AG04450 (cell line): Measurements from ENCODE around the gene FRRS1. TPM values are rescaled to one million over a fixed set of nuclear protein-coding genes. Genes with fewer than 3 reads are reported as not detected.

Source experiments
- CTCF ChIA-PET: fragments of 300-600, 350-600 bp; formaldehyde crosslinking; extraction: SDS; loops from one replicate; lab custom pipeline; 2022; ENCODE audit warnings: antibody characterized with exemption, inconsistent platforms; lab: Charles Lee
- POLR2A ChIA-PET: fragments of 350-600 bp; formaldehyde crosslinking; extraction: SDS; loops from one replicate; lab custom pipeline; 2021; ENCODE audit warnings: antibody characterized with exemption, inconsistent platforms; lab: Yijun Ruan, JAX
- DNase-seq: peaks from one replicate; pipeline ENCODE4 v3.0.0-alpha.2; 2011; ENCODE audit warnings: low read depth, low spot score
- H3K27ac ChIP-seq: one replicate; pipeline ENCODE4 v1.5.1; 2012; ENCODE audit warnings: low read depth, low read length, control low read depth
- H3K27me3 ChIP-seq: one replicate; pipeline ENCODE4 v1.6.0; 2012; ENCODE audit warnings: low read length; ENCODE audit not compliant: control insufficient read depth, insufficient read depth
- H3K4me3 ChIP-seq: 2 replicates; pipeline ENCODE4 v1.5.1; 2011; ENCODE audit warnings: mild to moderate bottlenecking, low read depth, low read length, control low read depth
- H3K9me3 ChIP-seq: 2 replicates; pipeline ENCODE4 v1.5.1; 2012; ENCODE audit warnings: low read length; ENCODE audit not compliant: control insufficient read depth, insufficient read depth
- polyA minus RNA-seq: library from RNA; depleted of rRNA, polyadenylated mRNA; stranded (reverse); fragments of >200 nt; gene quantifications from 2 replicates; pipeline ENCODE4 v1.2.3, GENCODE V29; 2011; rRNA and poly(A)+ RNA removed
- polyA plus RNA-seq: library from polyadenylated mRNA; depleted of rRNA; stranded (reverse); fragments of >200 nt; gene quantifications from 2 replicates; pipeline ENCODE4 v1.2.3, GENCODE V29; 2011; rRNA removed
- TF ChIP-seq, protein P1 (sequence below): IDR thresholded peaks from 2 replicates; pipeline ENCODE4 v1.5.1; 2011; ENCODE audit warnings: low read depth, low read length, control low read depth, inconsistent platforms

The FRRS1 gene, protein sequence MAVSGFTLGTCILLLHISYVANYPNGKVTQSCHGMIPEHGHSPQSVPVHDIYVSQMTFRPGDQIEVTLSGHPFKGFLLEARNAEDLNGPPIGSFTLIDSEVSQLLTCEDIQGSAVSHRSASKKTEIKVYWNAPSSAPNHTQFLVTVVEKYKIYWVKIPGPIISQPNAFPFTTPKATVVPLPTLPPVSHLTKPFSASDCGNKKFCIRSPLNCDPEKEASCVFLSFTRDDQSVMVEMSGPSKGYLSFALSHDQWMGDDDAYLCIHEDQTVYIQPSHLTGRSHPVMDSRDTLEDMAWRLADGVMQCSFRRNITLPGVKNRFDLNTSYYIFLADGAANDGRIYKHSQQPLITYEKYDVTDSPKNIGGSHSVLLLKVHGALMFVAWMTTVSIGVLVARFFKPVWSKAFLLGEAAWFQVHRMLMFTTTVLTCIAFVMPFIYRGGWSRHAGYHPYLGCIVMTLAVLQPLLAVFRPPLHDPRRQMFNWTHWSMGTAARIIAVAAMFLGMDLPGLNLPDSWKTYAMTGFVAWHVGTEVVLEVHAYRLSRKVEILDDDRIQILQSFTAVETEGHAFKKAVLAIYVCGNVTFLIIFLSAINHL
- polyA plus RNA-seq (7.9 and 9.7 TPM in 2 replicates), polyA minus RNA-seq (15.4 and 24.6 TPM in 2 replicates)

DNA sequence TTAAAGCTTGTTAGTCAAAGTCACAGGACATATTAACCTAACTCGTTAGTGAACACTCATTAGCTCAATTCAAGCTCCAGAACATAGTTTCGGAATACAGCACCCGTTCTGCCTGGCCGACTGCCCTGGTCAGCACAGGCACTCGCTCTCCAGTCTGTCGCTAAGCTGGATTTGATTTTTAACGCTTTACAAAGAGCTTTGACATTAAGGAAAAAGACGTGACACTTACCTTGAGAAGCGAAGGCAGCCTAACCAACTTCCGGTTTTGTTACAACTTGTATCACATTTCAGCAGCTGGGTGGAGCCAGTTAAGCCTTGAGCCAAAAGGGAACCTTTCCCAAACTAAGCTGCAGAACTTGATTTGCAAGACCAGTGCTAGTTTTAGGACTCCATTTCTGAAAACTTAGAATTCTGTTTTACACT, at the start of gene FRRS1:
Gene FRRS1, minus strand, starts transcription at position 258 of the 423 bp plus-strand sequence. CDS start 17,867 bp downstream, outside the sequence.
- Histone ChIP-seq H3K27ac (no peak within 1 kb of the TSS), H3K4me3 (peak within 1 kb of the TSS; percentile 68), H3K9me3 (no peaks in the 10 kb centered on the region), H3K27me3 (no peaks in the 10 kb centered on the region)
- TF ChIP-seq, protein P1, sequence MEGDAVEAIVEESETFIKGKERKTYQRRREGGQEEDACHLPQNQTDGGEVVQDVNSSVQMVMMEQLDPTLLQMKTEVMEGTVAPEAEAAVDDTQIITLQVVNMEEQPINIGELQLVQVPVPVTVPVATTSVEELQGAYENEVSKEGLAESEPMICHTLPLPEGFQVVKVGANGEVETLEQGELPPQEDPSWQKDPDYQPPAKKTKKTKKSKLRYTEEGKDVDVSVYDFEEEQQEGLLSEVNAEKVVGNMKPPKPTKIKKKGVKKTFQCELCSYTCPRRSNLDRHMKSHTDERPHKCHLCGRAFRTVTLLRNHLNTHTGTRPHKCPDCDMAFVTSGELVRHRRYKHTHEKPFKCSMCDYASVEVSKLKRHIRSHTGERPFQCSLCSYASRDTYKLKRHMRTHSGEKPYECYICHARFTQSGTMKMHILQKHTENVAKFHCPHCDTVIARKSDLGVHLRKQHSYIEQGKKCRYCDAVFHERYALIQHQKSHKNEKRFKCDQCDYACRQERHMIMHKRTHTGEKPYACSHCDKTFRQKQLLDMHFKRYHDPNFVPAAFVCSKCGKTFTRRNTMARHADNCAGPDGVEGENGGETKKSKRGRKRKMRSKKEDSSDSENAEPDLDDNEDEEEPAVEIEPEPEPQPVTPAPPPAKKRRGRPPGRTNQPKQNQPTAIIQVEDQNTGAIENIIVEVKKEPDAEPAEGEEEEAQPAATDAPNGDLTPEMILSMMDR: no peak
- ChIA-PET POLR2A (no interaction called here), CTCF (interaction anchor here (0.7 to 0.9 kb wide), 3 partner anchors 25 to 985 kb away, joined by 3 read pairs; no protein-coding TSS in a partner anchor)
- DNase-seq: peak; percentile 15

DNA sequence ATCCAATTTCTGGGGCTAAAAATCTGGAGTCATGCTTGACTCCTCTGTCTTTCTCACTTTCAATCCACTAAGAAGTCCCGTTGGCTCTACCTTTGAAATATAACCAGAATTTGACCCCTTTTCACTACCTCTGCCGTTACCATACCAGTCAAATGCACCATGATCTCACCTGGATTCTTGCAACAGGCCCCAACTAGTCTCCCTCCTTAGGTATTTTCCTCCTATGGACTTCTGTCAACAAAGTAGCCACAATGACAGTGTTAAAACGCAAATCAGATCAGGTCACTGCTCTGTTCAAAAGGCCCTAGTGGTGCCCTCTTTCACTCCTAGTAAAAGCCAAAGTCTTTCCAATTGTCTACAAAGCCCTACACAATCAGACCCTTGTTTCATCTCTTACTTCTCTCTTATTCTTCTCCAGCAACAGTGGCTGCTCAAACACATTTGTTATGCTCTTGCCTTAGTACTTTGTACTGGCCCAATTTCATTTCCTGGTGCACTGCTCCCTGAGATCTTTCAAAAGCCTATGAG, 48.0 kb upstream of the FRRS1 start:
- TF ChIP-seq, protein P1: no peak
- Histone ChIP-seq H3K27me3 (peaks cover 2% of the 10 kb centered on the region), H3K4me3 (no peak overlapping the region), H3K27ac (no peak overlapping the region), H3K9me3 (no peaks in the 10 kb centered on the region)
- ChIA-PET POLR2A (no interaction called here), CTCF (no interaction called here)
- no peak for DNase-seq

DNA sequence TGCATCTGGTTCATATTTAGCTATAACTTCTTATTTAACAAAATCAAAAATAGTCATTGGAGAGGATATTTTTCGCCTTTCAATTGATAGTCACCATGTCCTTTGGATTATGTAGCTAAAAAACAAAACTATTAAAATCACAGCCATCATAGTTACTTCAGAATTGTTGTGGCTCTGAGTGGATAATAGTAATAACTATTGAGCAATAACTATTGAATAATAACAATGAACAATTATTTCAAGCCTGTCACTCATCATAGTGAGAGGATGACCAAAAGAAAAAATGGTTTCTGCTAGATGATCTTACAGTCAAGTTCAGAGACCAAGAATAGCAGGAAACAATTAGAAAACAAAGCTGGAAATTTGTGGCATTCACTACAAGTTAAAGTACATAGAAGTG, 45.3 kb upstream of the FRRS1 start:
- ChIA-PET CTCF (interaction anchor here (0.8 to 0.9 kb wide), 2 partner anchors 647 to 1057 kb away, joined by 3 to 4 read pairs; no protein-coding TSS in a partner anchor), POLR2A (no interaction called here)
- DNase-seq: no peak
- TF ChIP-seq, protein P1: no peak
- H3K27ac ChIP-seq: no peak overlapping the region
- no peak overlapping the region for H3K4me3 ChIP-seq
- H3K27me3 ChIP-seq: peaks cover under 1% of the 10 kb centered on the region
- no peaks in the 10 kb centered on the region for H3K9me3 ChIP-seq

DNA sequence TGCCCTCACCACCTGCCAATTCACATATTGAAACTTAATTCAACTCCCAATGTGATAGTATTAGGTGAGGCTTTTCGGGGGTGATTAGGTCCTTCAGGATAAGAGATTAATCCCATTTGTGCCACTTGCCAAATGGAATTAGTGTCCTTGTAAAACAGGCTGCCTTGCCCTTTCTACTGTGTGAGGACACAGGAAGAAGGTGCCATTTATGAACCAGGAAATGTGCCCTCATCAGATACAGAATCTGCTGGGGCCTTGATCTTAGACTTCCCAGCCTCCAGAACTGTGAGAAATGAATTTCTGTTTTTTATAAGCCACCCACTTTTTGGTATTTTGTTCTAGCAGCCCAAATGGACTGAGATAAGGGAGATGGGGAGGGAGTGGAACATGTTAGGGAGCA, 44.6 kb upstream of the FRRS1 start:
- TF ChIP-seq, protein P1: no peak
- ChIA-PET POLR2A (no interaction called here), CTCF (interaction anchor here (0.8 kb wide), 1 partner anchor 648 kb away, joined by 4 read pairs; no protein-coding TSS in a partner anchor)
- DNase-seq: no peak
- no peak overlapping the region for H3K4me3 ChIP-seq
- no peaks in the 10 kb centered on the region for H3K27me3 ChIP-seq
- H3K27ac ChIP-seq: no peak overlapping the region
- no peaks in the 10 kb centered on the region for H3K9me3 ChIP-seq
